ENCODE results near the gene TSSK1B. TPM values are rescaled to one million over a fixed set of nuclear protein-coding genes. Genes with fewer than 3 reads are reported as not detected.
"Not testable (repeated sequence)": the region's sequence is repeated elsewhere in the genome, so short reads cannot be mapped to it uniquely, and the experiment has no call there.

TSSK1B gene
- total RNA-seq, 1 donor from 2014 or later: 0.16 TPM

DNA sequence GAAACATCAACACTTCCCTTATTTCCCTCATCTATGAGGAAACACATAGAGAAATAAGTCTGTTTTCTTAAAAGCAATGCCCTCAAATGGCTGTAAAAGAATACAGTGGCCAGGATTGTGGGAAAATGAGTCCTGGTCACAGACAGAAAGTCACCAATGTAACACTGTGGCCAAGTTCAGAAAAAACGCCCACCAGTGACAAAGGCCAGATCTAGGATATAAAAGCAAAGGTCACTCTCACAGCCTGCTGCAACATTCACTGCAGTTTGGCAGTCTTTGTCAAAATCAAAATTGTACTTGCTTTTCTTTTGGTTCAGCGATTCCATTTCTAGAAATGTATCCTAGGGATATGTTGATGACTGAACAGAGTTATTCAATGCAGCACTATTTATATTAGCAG, 30.5 kb downstream of the TSSK1B start:
- TF ChIP-seq, protein P1, sequence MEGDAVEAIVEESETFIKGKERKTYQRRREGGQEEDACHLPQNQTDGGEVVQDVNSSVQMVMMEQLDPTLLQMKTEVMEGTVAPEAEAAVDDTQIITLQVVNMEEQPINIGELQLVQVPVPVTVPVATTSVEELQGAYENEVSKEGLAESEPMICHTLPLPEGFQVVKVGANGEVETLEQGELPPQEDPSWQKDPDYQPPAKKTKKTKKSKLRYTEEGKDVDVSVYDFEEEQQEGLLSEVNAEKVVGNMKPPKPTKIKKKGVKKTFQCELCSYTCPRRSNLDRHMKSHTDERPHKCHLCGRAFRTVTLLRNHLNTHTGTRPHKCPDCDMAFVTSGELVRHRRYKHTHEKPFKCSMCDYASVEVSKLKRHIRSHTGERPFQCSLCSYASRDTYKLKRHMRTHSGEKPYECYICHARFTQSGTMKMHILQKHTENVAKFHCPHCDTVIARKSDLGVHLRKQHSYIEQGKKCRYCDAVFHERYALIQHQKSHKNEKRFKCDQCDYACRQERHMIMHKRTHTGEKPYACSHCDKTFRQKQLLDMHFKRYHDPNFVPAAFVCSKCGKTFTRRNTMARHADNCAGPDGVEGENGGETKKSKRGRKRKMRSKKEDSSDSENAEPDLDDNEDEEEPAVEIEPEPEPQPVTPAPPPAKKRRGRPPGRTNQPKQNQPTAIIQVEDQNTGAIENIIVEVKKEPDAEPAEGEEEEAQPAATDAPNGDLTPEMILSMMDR (conservative IDR thresholded peaks at IDR 0.05): no peak
- Mint-ChIP-seq H3K9me3 (no peaks in the 10 kb centered on the region), H3K4me3 (no peak overlapping the region), H3K27me3 (ENCODE audit: low read depth) (no peaks in the 10 kb centered on the region), H3K4me1 (peaks cover 13% of the 10 kb centered on the region), H3K27ac (ENCODE audit: unreplicated experiment) (no peak overlapping the region), H3K36me3 (ENCODE audit: low read depth) (no peaks in the 10 kb centered on the region)
- DNase-seq (ENCODE audit: low read depth, low spot score): no peak

DNA sequence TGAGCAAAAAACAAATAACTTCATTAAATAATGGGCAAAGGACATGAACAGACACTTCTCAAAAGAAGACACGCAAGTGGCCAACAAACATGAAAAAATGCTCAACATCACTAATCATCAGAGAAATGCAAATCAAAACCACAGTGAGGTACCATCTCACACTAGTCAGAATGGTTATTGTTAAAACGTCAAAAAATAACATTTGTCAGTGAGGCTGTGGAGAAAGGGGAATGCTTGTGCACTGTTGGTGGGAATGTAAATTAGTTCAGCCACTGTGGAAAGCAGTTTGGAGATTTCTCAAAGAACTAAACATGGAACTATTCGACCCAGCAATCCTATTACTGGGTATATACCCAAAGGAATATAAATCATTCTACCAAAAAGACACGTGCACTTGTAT, 36.8 kb downstream of the TSSK1B start:
- not testable (repeated sequence) for H3K4me3 Mint-ChIP-seq; H3K27me3 Mint-ChIP-seq (ENCODE audit: low read depth); H3K36me3 Mint-ChIP-seq (ENCODE audit: low read depth); H3K4me1 Mint-ChIP-seq; H3K27ac Mint-ChIP-seq (ENCODE audit: unreplicated experiment); DNase-seq (ENCODE audit: low read depth, low spot score); H3K9me3 Mint-ChIP-seq

DNA sequence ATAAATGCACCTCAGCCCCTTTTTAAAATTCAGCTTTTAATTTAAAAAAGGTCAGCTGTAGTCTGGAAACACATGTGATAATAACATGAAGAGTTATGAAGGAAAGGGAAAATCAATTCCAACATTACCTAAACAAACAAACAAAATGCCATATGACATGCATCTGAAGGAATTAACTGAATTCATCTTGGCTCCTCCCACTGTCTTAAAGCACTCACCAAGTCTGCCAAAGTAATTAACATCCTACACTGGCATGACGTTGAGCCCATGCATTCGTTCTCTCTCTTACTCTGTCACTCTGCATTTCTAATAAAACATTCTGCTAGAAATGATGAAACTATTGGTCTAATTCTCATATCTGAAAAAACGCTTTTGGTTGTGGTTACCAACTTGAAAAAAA, 37.7 kb downstream of the TSSK1B start:
- no peaks in the 10 kb centered on the region for H3K36me3 Mint-ChIP-seq (ENCODE audit: low read depth)
- H3K27me3 Mint-ChIP-seq (ENCODE audit: low read depth): no peaks in the 10 kb centered on the region
- TF ChIP-seq, protein P1 (conservative IDR thresholded peaks at IDR 0.05): no peak
- H3K27ac Mint-ChIP-seq (ENCODE audit: unreplicated experiment): no peak overlapping the region
- no peak overlapping the region for H3K4me3 Mint-ChIP-seq
- DNase-seq (ENCODE audit: low read depth, low spot score): no peak
- no peaks in the 10 kb centered on the region for H3K4me1 Mint-ChIP-seq
- no peaks in the 10 kb centered on the region for H3K9me3 Mint-ChIP-seq

DNA sequence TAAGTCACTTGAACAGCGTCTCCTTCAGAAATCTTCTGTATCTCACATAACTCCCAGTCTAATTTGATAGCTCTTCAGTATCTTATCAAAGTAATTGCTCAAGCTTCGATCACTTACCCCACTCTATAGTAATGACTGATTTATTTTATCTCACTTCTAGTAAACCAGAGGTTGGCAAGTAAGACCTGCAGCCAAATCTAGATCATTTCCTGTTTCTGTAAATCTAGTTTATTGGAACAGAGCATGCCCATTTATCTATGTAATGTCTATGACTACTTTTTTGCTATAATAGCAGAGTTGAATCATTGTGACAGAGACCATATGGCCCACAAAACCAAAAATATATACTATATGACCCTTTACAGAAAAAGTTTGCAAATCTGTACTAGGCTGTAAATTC, 40.1 kb downstream of the TSSK1B start:
- Mint-ChIP-seq H3K9me3 (no peaks in the 10 kb centered on the region), H3K27me3 (ENCODE audit: low read depth) (no peaks in the 10 kb centered on the region), H3K36me3 (ENCODE audit: low read depth) (no peaks in the 10 kb centered on the region), H3K4me1 (no peaks in the 10 kb centered on the region), H3K4me3 (no peak overlapping the region), H3K27ac (ENCODE audit: unreplicated experiment) (no peak overlapping the region)
- no peak for DNase-seq (ENCODE audit: low read depth, low spot score)
- TF ChIP-seq, protein P1 (conservative IDR thresholded peaks at IDR 0.05): no peak

DNA sequence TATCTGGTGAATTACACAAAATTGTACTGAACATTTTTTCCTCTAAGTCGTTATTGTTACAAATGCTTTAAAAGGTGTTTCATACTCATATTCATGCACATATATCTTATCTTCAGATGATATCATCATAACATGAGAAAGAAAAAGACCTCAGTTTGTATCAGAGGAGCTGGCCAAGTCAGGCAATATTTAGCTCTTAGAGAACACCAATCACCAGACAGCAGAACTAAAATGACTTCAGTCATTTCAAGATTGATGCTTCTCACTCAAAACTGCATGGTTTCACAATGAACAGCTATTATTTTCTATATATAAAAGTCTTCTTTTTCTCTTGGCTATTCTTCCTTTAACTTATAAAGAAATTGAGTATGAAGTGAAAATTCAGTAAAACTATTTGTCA, 44.6 kb downstream of the TSSK1B start:
- Mint-ChIP-seq H3K27me3 (ENCODE audit: low read depth) (no peaks in the 10 kb centered on the region), H3K27ac (ENCODE audit: unreplicated experiment) (no peak overlapping the region), H3K9me3 (peaks cover 4% of the 10 kb centered on the region), H3K4me3 (no peak overlapping the region), H3K36me3 (ENCODE audit: low read depth) (no peaks in the 10 kb centered on the region), H3K4me1 (peaks cover 5% of the 10 kb centered on the region)
- TF ChIP-seq, protein P1 (conservative IDR thresholded peaks at IDR 0.05): no peak
- no peak for DNase-seq (ENCODE audit: low read depth, low spot score)

DNA sequence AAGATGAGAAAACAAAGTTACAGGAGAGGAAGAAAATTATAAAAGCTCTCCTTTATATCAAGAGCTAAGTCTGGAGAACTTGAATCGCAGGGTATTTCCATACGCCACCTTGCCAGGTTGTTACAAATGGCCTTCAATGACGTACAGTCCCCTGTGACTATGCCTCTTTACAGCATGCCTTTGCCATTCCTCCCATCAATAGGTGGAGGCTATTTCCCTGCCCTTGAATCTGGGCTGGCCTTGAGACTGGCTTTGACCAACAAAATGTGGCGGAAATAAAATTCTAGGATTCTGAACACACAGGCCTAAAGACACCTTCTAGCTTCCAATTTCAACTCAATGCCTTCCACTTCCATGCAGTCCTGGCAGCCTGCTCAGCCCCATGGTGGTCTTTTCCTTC, 45.7 kb downstream of the TSSK1B start:
- Mint-ChIP-seq H3K27me3 (ENCODE audit: low read depth) (no peaks in the 10 kb centered on the region), H3K36me3 (ENCODE audit: low read depth) (no peaks in the 10 kb centered on the region), H3K27ac (ENCODE audit: unreplicated experiment) (peak overlapping the region; percentile 89), H3K9me3 (peaks cover 4% of the 10 kb centered on the region), H3K4me3 (no peak overlapping the region), H3K4me1 (peaks cover 5% of the 10 kb centered on the region)
- TF ChIP-seq, protein P1 (conservative IDR thresholded peaks at IDR 0.05): no peak
- DNase-seq (ENCODE audit: low read depth, low spot score): no peak

Data from neural crest cell (in vitro differentiated cells).